H1 (cell line): ENCODE results near the gene OR1I1. TPM values are rescaled to one million over a fixed set of nuclear protein-coding genes. Genes with fewer than 3 reads are reported as not detected.

ENCODE experiments used
- CTCF ChIA-PET: fragments of 300-600 bp; sonication (Branson Sonifier 250); formaldehyde crosslinking; loops from one replicate; lab custom pipeline; 2021; ENCODE audit not compliant: partially characterized antibody; lab: Charles Lee
- POLR2A ChIA-PET: fragments of 300-600 bp; sonication (Branson Sonifier 250); formaldehyde crosslinking; loops from one replicate; lab custom pipeline; 2021; ENCODE audit warnings: inconsistent platforms; ENCODE audit not compliant: partially characterized antibody; lab: Charles Lee
- DNase-seq, 2 experiments: peaks; one replicate each; pipeline versions ENCODE4 v3.0.0 to v3.0.0-alpha.2; 2010 to 2022; ENCODE audit warnings: low spot score in 2 of 2, low read depth in 1 of 2, mixed read lengths in 1 of 2
- FAIRE-seq: peaks from 2 replicates; lab custom pipeline; 2011; peaks lifted over from hg19 to GRCh38; lab: Jason Lieb, UNC
- H2AFZ ChIP-seq: 2 replicates; pipeline ENCODE4 v1.8.1; 2012; ENCODE audit warnings: low read length, inconsistent platforms
- H2AK5ac ChIP-seq: 2 replicates; pipeline ENCODE4 v1.6.1; 2013; ENCODE audit warnings: low read depth, low read length
- H2BK120ac ChIP-seq: replicated peaks from 2 replicates; pipeline ENCODE3; 2013; ENCODE audit warnings: low read depth, low read length, inconsistent platforms
- H2BK12ac ChIP-seq: 2 replicates; pipeline ENCODE4 v1.6.1; 2013; ENCODE audit warnings: low read depth, low read length
- H2BK15ac ChIP-seq: 2 replicates; pipeline ENCODE4 v1.6.1; 2013; ENCODE audit warnings: low read length
- H2BK20ac ChIP-seq: 2 replicates; pipeline ENCODE4 v1.6.1; 2013; ENCODE audit warnings: low read length
- H2BK5ac ChIP-seq: 2 replicates; pipeline ENCODE4 v1.6.1; 2013; ENCODE audit warnings: low read depth, low read length
- H3K14ac ChIP-seq: 2 replicates; pipeline ENCODE4 v1.6.1; 2013; ENCODE audit warnings: inconsistent platforms; ENCODE audit not compliant: insufficient read length
- H3K18ac ChIP-seq: 2 replicates; pipeline ENCODE4 v1.6.1; 2013; ENCODE audit warnings: low read length; ENCODE audit errors: extremely low read depth
- H3K23ac ChIP-seq: 2 replicates; pipeline ENCODE4 v1.6.1; 2013; ENCODE audit warnings: inconsistent platforms; ENCODE audit not compliant: insufficient read length
- H3K23me2 ChIP-seq: 2 replicates; pipeline ENCODE4 v1.6.1; 2013; ENCODE audit warnings: low read depth, low read length
- H3K27ac ChIP-seq: 2 replicates; pipeline ENCODE4 v1.6.1; 2011; ENCODE audit warnings: low read depth, low read length, inconsistent platforms
- H3K27me3 ChIP-seq, 4 experiments: replicated peaks in 1 of 4; 1 replicate in 1 of 4; 2 replicates in 3 of 4; pipeline versions ENCODE4 v1.6.1 to v1.8.1; 2011 to 2013; ENCODE audit warnings: low read length in 3 of 4, mild to moderate bottlenecking in 3 of 4, inconsistent platforms in 2 of 4, mixed read lengths in 2 of 4, moderate library complexity in 1 of 4; ENCODE audit not compliant: control insufficient read depth in 3 of 4, insufficient read depth in 3 of 4; ENCODE audit errors: extremely low read depth in 1 of 4
- H3K36me3 ChIP-seq, 4 experiments: 2 replicates each; pipeline versions ENCODE4 v1.6.1 to v1.8.1; 2011 to 2013; ENCODE audit warnings: mild to moderate bottlenecking in 4 of 4, low read length in 3 of 4, moderate library complexity in 2 of 4, control low read depth in 1 of 4, inconsistent platforms in 1 of 4; ENCODE audit not compliant: insufficient read depth in 4 of 4, control insufficient read depth in 2 of 4
- H3K4ac ChIP-seq: replicated peaks from 2 replicates; pipeline ENCODE3; 2013; ENCODE audit warnings: low read length, low read depth, mixed read lengths, inconsistent platforms; ENCODE audit not compliant: insufficient read length
- H3K4me1 ChIP-seq, 4 experiments: replicated peaks in 1 of 4; 1 replicate in 1 of 4; 2 replicates in 3 of 4; pipeline versions ENCODE4 v1.6.1 to v1.8.1; 2011 to 2013; ENCODE audit warnings: low read length in 3 of 4, inconsistent platforms in 2 of 4, mixed read lengths in 1 of 4; ENCODE audit not compliant: insufficient read depth in 4 of 4, control insufficient read depth in 3 of 4
- H3K4me2 ChIP-seq, 2 experiments: 2 replicates each; pipeline versions ENCODE4 v1.6.1 to v1.8.1; 2011 to 2013; ENCODE audit warnings: low read depth in 2 of 2, low read length in 2 of 2, control low read depth in 1 of 2, inconsistent platforms in 1 of 2, mild to moderate bottlenecking in 1 of 2; ENCODE audit not compliant: insufficient read depth in 1 of 2
- H3K4me3 ChIP-seq, 4 experiments: fragments of 200-600, 300-600 bp in 1 of 4; sonication (generic), shearing (Covaris generic), sonication (Bioruptor Twin) in 1 of 4; 2 replicates each; pipeline versions ENCODE4 v1.5.1 to v1.8.1; 2011 to 2016; ENCODE audit warnings: low read length in 4 of 4, low read depth in 3 of 4, control low read depth in 2 of 4, inconsistent platforms in 2 of 4, mild to moderate bottlenecking in 2 of 4, mixed read lengths in 1 of 4, moderate library complexity in 1 of 4; ENCODE audit not compliant: insufficient read depth in 2 of 4; ENCODE audit errors: extremely low read depth in 1 of 4
- H3K56ac ChIP-seq: replicated peaks from 2 replicates; pipeline ENCODE3; 2013; ENCODE audit warnings: low read depth, mild to moderate bottlenecking, mixed read lengths, low read length, inconsistent platforms; ENCODE audit not compliant: insufficient read length
- H3K79me1 ChIP-seq: 2 replicates; pipeline ENCODE4 v1.6.1; 2013; ENCODE audit warnings: low read depth, low read length, control low read depth
- H3K79me2 ChIP-seq, 2 experiments: 2 replicates each; pipeline versions ENCODE4 v1.6.1 to v1.8.1; 2012 to 2013; ENCODE audit warnings: low read length in 2 of 2, mild to moderate bottlenecking in 2 of 2, inconsistent platforms in 1 of 2; ENCODE audit not compliant: insufficient read depth in 2 of 2, control insufficient read depth in 1 of 2
- H3K9ac ChIP-seq, 4 experiments: replicated peaks in 1 of 4; 1 replicate in 1 of 4; 2 replicates in 3 of 4; pipeline versions ENCODE4 v1.6.1 to v1.8.1; 2011 to 2013; ENCODE audit warnings: low read depth in 3 of 4, low read length in 3 of 4, control low read depth in 2 of 4, mild to moderate bottlenecking in 2 of 4, moderate library complexity in 2 of 4, inconsistent platforms in 1 of 4; ENCODE audit errors: extremely low read depth in 1 of 4
- H3K9me3 ChIP-seq, 2 experiments: 2 replicates each; pipeline versions ENCODE4 v1.6.1 to v1.8.1; 2012 to 2013; ENCODE audit warnings: mild to moderate bottlenecking in 2 of 2, moderate library complexity in 2 of 2, control low read depth in 1 of 2, inconsistent platforms in 1 of 2, low read depth in 1 of 2, low read length in 1 of 2, mixed read lengths in 1 of 2; ENCODE audit not compliant: insufficient read depth in 2 of 2
- H4K20me1 ChIP-seq, 2 experiments: replicated peaks in 1 of 2; 2 replicates each; pipeline versions ENCODE3 to v1.8.1; 2011 to 2013; ENCODE audit warnings: inconsistent platforms in 2 of 2, low read length in 2 of 2, mild to moderate bottlenecking in 1 of 2; ENCODE audit not compliant: insufficient read depth in 2 of 2, control insufficient read depth in 1 of 2
- H4K5ac ChIP-seq: 2 replicates; pipeline ENCODE4 v1.6.1; 2013; ENCODE audit warnings: low read length, low read depth, mixed read lengths, inconsistent platforms; ENCODE audit not compliant: insufficient read length
- H4K8ac ChIP-seq: 2 replicates; pipeline ENCODE4 v1.8.0; 2013; ENCODE audit warnings: mild to moderate bottlenecking, moderate library complexity, low read length, inconsistent platforms; ENCODE audit not compliant: insufficient read depth; ENCODE audit errors: extremely low read depth
- H4K91ac ChIP-seq: replicated peaks from 2 replicates; pipeline ENCODE3; 2013; ENCODE audit warnings: low read length, mixed read lengths, inconsistent platforms; ENCODE audit not compliant: insufficient read length
- CTBP2 ChIP-seq: IDR thresholded peaks from 2 replicates; pipeline ENCODE4 v1.7.0; 2011; ENCODE audit warnings: borderline replicate concordance, mild to moderate bottlenecking, moderate library complexity, mixed read lengths, low read length; ENCODE audit not compliant: insufficient read depth, insufficient read length
- GABPA ChIP-seq: IDR thresholded peaks from 2 replicates; pipeline ENCODE4 v1.6.1; 2011; ENCODE audit warnings: mild to moderate bottlenecking, low read length, moderate library complexity, borderline replicate concordance; ENCODE audit not compliant: insufficient read depth
- HDAC2 ChIP-seq, 2 experiments: fragments of 300-600 bp in 1 of 2; sonication (generic) in 1 of 2; IDR thresholded peaks; 2 replicates each; pipeline ENCODE4 v1.6.1; 2011 to 2012; ENCODE audit warnings: low read depth in 2 of 2, low read length in 2 of 2, mild to moderate bottlenecking in 2 of 2, moderate library complexity in 2 of 2, borderline replicate concordance in 1 of 2, inconsistent platforms in 1 of 2
- JUND ChIP-seq: IDR thresholded peaks from 2 replicates; pipeline ENCODE4 v1.6.1; 2011; ENCODE audit warnings: mild to moderate bottlenecking, improper control_type of control experiment, low read length
- MAFK ChIP-seq: IDR thresholded peaks from 2 replicates; pipeline ENCODE4 v1.6.1; 2012; ENCODE audit warnings: low read depth, mild to moderate bottlenecking, improper control_type of control experiment, low read length
- MAX ChIP-seq: IDR thresholded peaks from 2 replicates; pipeline ENCODE4 v1.6.1; 2012; ENCODE audit warnings: inconsistent platforms
- PHF8 ChIP-seq: fragments of 200-600 bp; sonication (generic); conservative IDR thresholded peaks from 2 replicates; pipeline ENCODE4 v1.7.1; 2012; ENCODE audit warnings: low read depth, mild to moderate bottlenecking, inconsistent platforms, low read length, moderate library complexity
- POLR2A ChIP-seq, 2 experiments: IDR thresholded peaks; 1 replicate in 1 of 2; 2 replicates in 1 of 2; pipeline ENCODE4 v1.6.1; 2011; ENCODE audit warnings: low read depth in 2 of 2, low read length in 2 of 2, mild to moderate bottlenecking in 2 of 2; ENCODE audit errors: control extremely low read depth in 1 of 2
- RXRA ChIP-seq: IDR thresholded peaks from 2 replicates; pipeline ENCODE4 v1.6.1; 2011; ENCODE audit warnings: low read depth, mild to moderate bottlenecking, low read length, moderate library complexity; ENCODE audit not compliant: insufficient read depth
- SAP30 ChIP-seq: fragments of 300-600 bp; sonication (generic); IDR thresholded peaks from 2 replicates; pipeline ENCODE4 v1.7.1; 2012; ENCODE audit warnings: low read length, moderate library complexity, mild to moderate bottlenecking, inconsistent platforms; ENCODE audit not compliant: insufficient read depth, insufficient replicate concordance
- SP4 ChIP-seq: IDR thresholded peaks from 2 replicates; pipeline ENCODE4 v1.6.1; 2012; ENCODE audit warnings: low read length, inconsistent platforms
- TAF1 ChIP-seq: IDR thresholded peaks from 2 replicates; pipeline ENCODE4 v1.6.1; 2011; ENCODE audit warnings: mild to moderate bottlenecking, low read depth, low read length
- TEAD4 ChIP-seq: IDR thresholded peaks from 2 replicates; pipeline ENCODE4 v1.6.1; 2012; ENCODE audit warnings: low read depth, low read length, inconsistent platforms, mixed read lengths
- WGBS, 2 experiments: shearing (Covaris generic) in 1 of 2; methylation state at CpG; one replicate each; pipeline versions ENCODE4 v1.1.6 to v1.1.7; 2013 to 2015; ENCODE audit warnings: low lambda C conversion rate in 2 of 2, mixed read lengths in 2 of 2, inconsistent platforms in 1 of 2, low coverage in 1 of 2, missing lambda C conversion rate in 1 of 2; ENCODE audit not compliant: insufficient replicate concordance in 2 of 2, insufficient coverage in 1 of 2, insufficient read length in 1 of 2; ENCODE audit errors: extremely low coverage in 1 of 2, missing lambda C conversion rate in 1 of 2; 5-methylcytosine and 5-hydroxymethylcytosine counted together
- polyA plus RNA-seq, 7 experiments: library from polyadenylated mRNA; depleted of rRNA in 3 of 7; stranded (reverse) in 5 of 7; unstranded in 2 of 7; fragments of >200 nt in 5 of 7; fragments of 200-250 nt in 2 of 7; gene quantifications; 1 replicate in 5 of 7; 2 replicates in 1 of 7; 4 replicates in 1 of 7; pipeline versions ENCODE4 v1.2.1 to v1.2.3, GENCODE V29; 2011 to 2013; ENCODE audit warnings: missing spikeins in 2 of 7, mixed read lengths in 2 of 7
- total RNA-seq: library from RNA; stranded (reverse); fragmentation: NEBNext Ultra II Directional; extraction: Animal tissue kit (Norgen Biotek cat#: 25700); gene quantifications from 2 replicates; pipeline ENCODE4 v1.2.1, GENCODE V29; 2021

The OR1I1 gene
- total and polyA plus RNA-seq, 2 of the 8 experiments (the other 6 are each of a cell fraction or from before 2014, with no cell fraction given), result not detected

- DNase-seq (no peak), FAIRE-seq (no peak)
- Histone ChIP-seq H3K4me1 (peaks cover 4 to 10% (median 6%) of the 10 kb centered on the region in 4 experiments), H3K23ac (no peak overlapping the region), H3K36me3 (peaks cover 0 to 3% (median 1%) of the 10 kb centered on the region in 4 experiments; a peak in 2 of 8 replicates), H3K27ac (no peak overlapping the region), H2BK5ac (no peak overlapping the region), H3K18ac (no peak overlapping the region), H2BK12ac (no peak overlapping the region), H3K4ac (no peak overlapping the region), H3K23me2 (peaks cover 13% of the 10 kb centered on the region), H3K4me2 (no peak overlapping the region), H3K9ac (no peak overlapping the region), H4K91ac (no peak overlapping the region), H3K79me1 (no peaks in the 10 kb centered on the region; the same call in 1 of the 2 replicates), H3K79me2 (peaks cover 0 to 11% of the 10 kb centered on the region in 2 experiments; a peak in 2 of 4 replicates), H2AK5ac (no peak overlapping the region), H4K5ac (no peak overlapping the region), H4K8ac (no peak overlapping the region), H3K56ac (no peak overlapping the region), H3K4me3 (no peak overlapping the region), H4K20me1 (peaks cover 0 to 2% of the 10 kb centered on the region in 2 experiments), H3K27me3 (no peaks in the 10 kb centered on the region), H3K9me3 (peaks cover 4 to 15% of the 10 kb centered on the region in 2 experiments; a peak in 3 of 4 replicates), H2AFZ (no peak overlapping the region), H2BK20ac (no peak overlapping the region), H2BK120ac (no peak overlapping the region), H2BK15ac (no peak overlapping the region), H3K14ac (no peak overlapping the region)
- no peak for TF ChIP-seq RXRA
- TF ChIP-seq GABPA, result no peak
- TF ChIP-seq MAFK, result no peak
- no peak for TF ChIP-seq SP4
- no peak for TF ChIP-seq TAF1
- no peak for TF ChIP-seq JUND
- TF ChIP-seq HDAC2 (IDR thresholded peaks at IDR 0.05; ENCODE audit: borderline replicate concordance in 1 of 2, low read depth in 2 of 2, low read length in 2 of 2), result no peak
- no peak for TF ChIP-seq MAX
- no peak for TF ChIP-seq TEAD4
- no peak for TF ChIP-seq SAP30
- TF ChIP-seq PHF8, result no peak
- no peak for TF ChIP-seq POLR2A (IDR thresholded peaks at IDR 0.05; ENCODE audit: control extremely low read depth in 1 of 2, low read depth in 2 of 2, low read length in 2 of 2)
- TF ChIP-seq CTBP2, result no peak
- POLR2A ChIA-PET, result interaction anchor here (1.4 to 6.0 kb wide), 2 partner anchors 13 to 129 kb away, joined by 3 to 52 read pairs; no protein-coding TSS in a partner anchor
- 89% methylated on average over 1 of the region's 1 CpG; no CpG with 5 or more reads in 1 of the 2 experiments for WGBS, 2 experiments
- CTCF ChIA-PET, result interaction anchor here (3.2 to 8.0 kb wide), 3 partner anchors 12 to 48 kb away, joined by 11 to 120 read pairs (median 28); no protein-coding TSS in a partner anchor
Measured at GRCh38 chr19:15104411-15104810, 22.4 kb downstream of the OR1I1 start.
